Trophoblast cell (in vitro differentiated cells and primary cell): Measurements from ENCODE around the gene GRID1.

Experiments used
- DNase-seq, 2 donors: peaks; one replicate each; pipeline ENCODE4 v3.0.0-alpha.2; 2016
- H2AFZ ChIP-seq: 2 replicates; pipeline ENCODE4 v1.6.1; 2013; ENCODE audit warnings: low read length, moderate library complexity, mild to moderate bottlenecking; ENCODE audit not compliant: insufficient read depth, poor library complexity
- H2AK5ac ChIP-seq: 2 replicates; pipeline ENCODE4 v1.6.1; 2013; ENCODE audit warnings: mild to moderate bottlenecking, low read length
- H2BK120ac ChIP-seq: 2 replicates; pipeline ENCODE4 v1.6.1; 2013; ENCODE audit warnings: low read length, mild to moderate bottlenecking, moderate library complexity; ENCODE audit not compliant: insufficient read depth, poor library complexity
- H2BK12ac ChIP-seq: 2 replicates; pipeline ENCODE4 v1.6.1; 2013; ENCODE audit warnings: mild to moderate bottlenecking, low read length, moderate library complexity
- H2BK5ac ChIP-seq: 2 replicates; pipeline ENCODE4 v1.6.1; 2013; ENCODE audit warnings: low read length, low read depth, moderate library complexity, mild to moderate bottlenecking; ENCODE audit not compliant: poor library complexity
- H3K14ac ChIP-seq: 2 replicates; pipeline ENCODE4 v1.6.1; 2013; ENCODE audit warnings: mild to moderate bottlenecking, low read length
- H3K18ac ChIP-seq: 2 replicates; pipeline ENCODE4 v1.6.1; 2013; ENCODE audit warnings: mild to moderate bottlenecking, low read length
- H3K23ac ChIP-seq: 2 replicates; pipeline ENCODE4 v1.6.1; 2013; ENCODE audit warnings: low read length
- H3K27ac ChIP-seq: 2 replicates; pipeline ENCODE4 v1.5.1; 2013; ENCODE audit warnings: low read depth, mild to moderate bottlenecking, inconsistent platforms, low read length, moderate library complexity
- H3K27me3 ChIP-seq: 2 replicates; pipeline ENCODE4 v1.6.1; 2013; ENCODE audit warnings: inconsistent platforms, mild to moderate bottlenecking, low read length, moderate library complexity; ENCODE audit not compliant: insufficient read depth
- H3K36me3 ChIP-seq, 2 experiments: 1 replicate in 1 of 2; 2 replicates in 1 of 2; pipeline ENCODE4 v1.6.1; 2013; ENCODE audit warnings: low read length in 2 of 2, mild to moderate bottlenecking in 2 of 2, moderate library complexity in 1 of 2; ENCODE audit not compliant: insufficient read depth in 2 of 2, control insufficient read depth in 1 of 2
- H3K4ac ChIP-seq: 2 replicates; pipeline ENCODE4 v1.6.1; 2013; ENCODE audit warnings: low read depth, mild to moderate bottlenecking, low read length, moderate library complexity
- H3K4me1 ChIP-seq, 2 experiments: 1 replicate in 1 of 2; 2 replicates in 1 of 2; pipeline ENCODE4 v1.6.1; 2013; ENCODE audit warnings: low read length in 2 of 2, mild to moderate bottlenecking in 2 of 2, moderate library complexity in 1 of 2; ENCODE audit not compliant: insufficient read depth in 2 of 2, control insufficient read depth in 1 of 2
- H3K4me2 ChIP-seq: 2 replicates; pipeline ENCODE4 v1.6.1; 2013; ENCODE audit warnings: inconsistent platforms, mild to moderate bottlenecking, low read length, moderate library complexity
- H3K4me3 ChIP-seq: 2 replicates; pipeline ENCODE4 v1.5.1; 2013; ENCODE audit warnings: mild to moderate bottlenecking, low read depth, low read length, inconsistent platforms
- H3K79me1 ChIP-seq: one replicate; pipeline ENCODE4 v1.6.1; 2013; ENCODE audit warnings: low read length
- H3K79me2 ChIP-seq: 2 replicates; pipeline ENCODE4 v1.6.1; 2013; ENCODE audit warnings: low read length, mild to moderate bottlenecking; ENCODE audit not compliant: control insufficient read depth, insufficient read depth, poor library complexity
- H3K9ac ChIP-seq: 2 replicates; pipeline ENCODE4 v1.6.1; 2013; ENCODE audit warnings: mild to moderate bottlenecking, low read length
- H3K9me3 ChIP-seq: 2 replicates; pipeline ENCODE4 v1.6.1; 2013; ENCODE audit warnings: low read depth, mild to moderate bottlenecking, control low read depth, inconsistent platforms, low read length; ENCODE audit not compliant: insufficient read depth
- H4K12ac ChIP-seq: 2 replicates; pipeline ENCODE4 v1.6.1; 2013; ENCODE audit warnings: low read depth, mild to moderate bottlenecking, low read length, moderate library complexity
- H4K8ac ChIP-seq: 2 replicates; pipeline ENCODE4 v1.6.1; 2013; ENCODE audit warnings: low read depth, mild to moderate bottlenecking, low read length, moderate library complexity
- H4K91ac ChIP-seq: one replicate; pipeline ENCODE4 v1.6.1; 2013; ENCODE audit warnings: low read depth, mild to moderate bottlenecking, low read length, moderate library complexity
- WGBS: extraction: QIAGEN DNeasy Blood & Tissue Kit; methylation state at CpG from one replicate; pipeline ENCODE4 v1.1.7; 2013; ENCODE audit warnings: missing lambda C conversion rate; ENCODE audit not compliant: insufficient read length, insufficient coverage; ENCODE audit errors: extremely low coverage; 5-methylcytosine and 5-hydroxymethylcytosine counted together

GRID1 gene

GRCh38 chr10:86403183-86403797 is 36.7 kb upstream of the GRID1 start:
- no peak overlapping the region for H4K12ac ChIP-seq
- no CpG with 5 or more reads among the region's 6 CpGs for WGBS

DNA sequence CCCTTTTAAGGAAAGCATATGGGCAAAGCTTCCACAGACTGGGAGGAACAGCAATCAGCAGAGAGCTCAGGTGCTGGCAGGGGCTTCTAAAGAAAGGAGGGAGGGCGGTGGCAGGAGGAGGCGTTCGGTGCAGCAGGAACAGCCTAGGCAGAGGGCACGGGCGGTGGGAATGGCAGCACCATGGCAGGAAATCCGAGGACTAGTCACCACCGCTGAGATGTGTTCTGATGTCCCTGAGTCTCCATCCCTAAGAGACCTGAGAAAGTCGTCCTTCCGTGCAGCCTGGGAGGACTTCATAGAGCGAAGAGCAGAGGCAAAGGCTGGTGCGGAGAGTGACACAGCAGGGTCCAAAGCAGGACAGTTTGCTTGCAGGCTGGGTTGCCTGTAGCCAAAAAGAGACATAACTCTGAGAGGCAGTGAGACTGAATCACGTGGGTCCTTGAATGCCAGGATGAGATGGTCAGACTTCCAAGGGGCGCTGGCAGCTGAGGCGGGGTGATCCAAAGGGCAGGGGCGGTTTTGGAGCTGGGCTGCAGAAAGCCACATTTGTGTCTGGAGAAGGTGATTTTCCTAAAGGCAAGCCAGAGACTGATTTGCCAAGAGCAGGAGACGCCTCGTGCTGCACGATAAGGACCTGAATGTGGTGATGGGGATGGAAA is 35.8 kb upstream of the GRID1 start:
- Histone ChIP-seq H3K79me2 (peaks cover 5% of the 10 kb centered on the region), H3K4me2 (no peak overlapping the region), H2AK5ac (no peak overlapping the region), H3K27ac (no peak overlapping the region), H2AFZ (no peak overlapping the region), H3K36me3 (no peaks in the 10 kb centered on the region), H2BK5ac (no peak overlapping the region), H3K27me3 (peaks cover 28% of the 10 kb centered on the region), H3K4ac (no peak overlapping the region), H4K8ac (no peak overlapping the region), H3K4me3 (no peak overlapping the region), H2BK120ac (no peak overlapping the region), H3K18ac (no peak overlapping the region), H4K12ac (no peak overlapping the region), H3K23ac (no peak overlapping the region), H2BK12ac (no peak overlapping the region), H3K4me1 (peaks cover 6 to 8% of the 10 kb centered on the region in 2 experiments), H3K9ac (no peak overlapping the region), H4K91ac (no peak overlapping the region), H3K14ac (no peak overlapping the region), H3K9me3 (peaks cover 2% of the 10 kb centered on the region), H3K79me1 (peaks cover 6% of the 10 kb centered on the region)
- whole genome bisulfite sequencing = no CpG with 5 or more reads among the region's 18 CpGs
- no peak for DNase-seq

More at GRCh38 chr10:86403183-86403797, 36.7 kb upstream of the GRID1 start:
- H3K9ac ChIP-seq = no peak overlapping the region
- no peak overlapping the region for H2BK12ac ChIP-seq
- DNase-seq = no peak
- H2AK5ac ChIP-seq = no peak overlapping the region
- no peak overlapping the region for H2BK5ac ChIP-seq
- no peak overlapping the region for H3K4me2 ChIP-seq
- peaks cover 6 to 8% of the 10 kb centered on the region in 2 experiments for H3K4me1 ChIP-seq
- H3K36me3 ChIP-seq = no peaks in the 10 kb centered on the region
- H3K4me3 ChIP-seq = no peak overlapping the region
- peaks cover 6% of the 10 kb centered on the region for H3K79me1 ChIP-seq
- no peak overlapping the region for H3K18ac ChIP-seq
- no peak overlapping the region for H4K8ac ChIP-seq
- H3K14ac ChIP-seq = no peak overlapping the region
- no peak overlapping the region for H2AFZ ChIP-seq
- peaks cover 2% of the 10 kb centered on the region for H3K9me3 ChIP-seq
- H3K27me3 ChIP-seq = peaks cover 28% of the 10 kb centered on the region
- no peak overlapping the region for H3K23ac ChIP-seq
- H4K91ac ChIP-seq = no peak overlapping the region
- peaks cover 5% of the 10 kb centered on the region for H3K79me2 ChIP-seq
- H3K27ac ChIP-seq = no peak overlapping the region
- no peak overlapping the region for H2BK120ac ChIP-seq
- H3K4ac ChIP-seq = no peak overlapping the region

DNA sequence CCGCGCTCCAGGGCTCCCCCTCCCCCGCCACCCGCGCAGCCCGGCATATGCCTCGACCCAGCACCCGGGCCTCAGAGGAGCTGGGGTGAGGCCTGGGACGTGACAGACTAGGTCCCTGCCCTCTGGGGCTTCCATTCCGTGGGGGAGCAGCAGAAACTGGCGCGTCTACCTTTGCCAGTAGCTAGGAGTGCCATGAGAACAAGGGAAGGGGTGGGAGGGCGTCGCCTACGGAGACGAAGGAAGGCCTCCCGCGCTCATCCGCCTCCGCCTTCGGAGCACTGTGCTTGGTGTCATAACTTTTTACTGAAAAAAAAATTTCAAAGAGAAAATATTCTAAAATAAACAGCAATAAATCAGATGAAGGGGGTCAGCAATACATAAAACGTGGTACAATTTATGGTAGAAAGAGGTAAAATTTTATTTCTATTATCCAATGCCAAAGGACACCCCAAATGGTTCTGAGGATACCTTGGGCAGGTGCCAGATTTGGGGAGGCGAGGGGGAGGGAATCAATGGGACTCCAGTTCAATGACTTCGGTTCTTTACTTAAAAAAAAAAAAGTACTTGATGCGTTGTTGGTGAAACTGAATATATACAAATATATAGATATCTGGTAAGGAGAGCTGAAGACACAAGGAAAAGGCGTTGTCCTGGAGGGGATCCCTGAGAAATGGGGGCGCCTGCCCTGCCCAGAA is 35.1 kb upstream of the GRID1 start:
- no peak overlapping the region for H2AK5ac ChIP-seq
- H3K4me3 ChIP-seq = peak overlapping the region; percentile 16
- no peaks in the 10 kb centered on the region for H3K36me3 ChIP-seq
- no peak overlapping the region for H2BK5ac ChIP-seq
- no peak overlapping the region for H3K18ac ChIP-seq
- no peak overlapping the region for H3K23ac ChIP-seq
- no peak overlapping the region for H2BK120ac ChIP-seq
- peak in 1 of 2 donors; percentile 16 for DNase-seq
- H3K9ac ChIP-seq = no peak overlapping the region
- peaks cover 6% of the 10 kb centered on the region for H3K79me1 ChIP-seq
- H2BK12ac ChIP-seq = no peak overlapping the region
- H3K4ac ChIP-seq = no peak overlapping the region
- H3K27ac ChIP-seq = no peak overlapping the region
- H4K12ac ChIP-seq = no peak overlapping the region
- peaks cover 6 to 8% of the 10 kb centered on the region in 2 experiments for H3K4me1 ChIP-seq
- no CpG with 5 or more reads among the region's 27 CpGs for WGBS
- peaks cover 2% of the 10 kb centered on the region for H3K9me3 ChIP-seq
- H2AFZ ChIP-seq = peak overlapping the region; percentile 37
- peaks cover 5% of the 10 kb centered on the region for H3K79me2 ChIP-seq
- H3K27me3 ChIP-seq = peaks cover 28% of the 10 kb centered on the region
- no peak overlapping the region for H4K91ac ChIP-seq
- H3K14ac ChIP-seq = no peak overlapping the region
- H4K8ac ChIP-seq = no peak overlapping the region
- H3K4me2 ChIP-seq = peak overlapping the region; percentile 94

DNA sequence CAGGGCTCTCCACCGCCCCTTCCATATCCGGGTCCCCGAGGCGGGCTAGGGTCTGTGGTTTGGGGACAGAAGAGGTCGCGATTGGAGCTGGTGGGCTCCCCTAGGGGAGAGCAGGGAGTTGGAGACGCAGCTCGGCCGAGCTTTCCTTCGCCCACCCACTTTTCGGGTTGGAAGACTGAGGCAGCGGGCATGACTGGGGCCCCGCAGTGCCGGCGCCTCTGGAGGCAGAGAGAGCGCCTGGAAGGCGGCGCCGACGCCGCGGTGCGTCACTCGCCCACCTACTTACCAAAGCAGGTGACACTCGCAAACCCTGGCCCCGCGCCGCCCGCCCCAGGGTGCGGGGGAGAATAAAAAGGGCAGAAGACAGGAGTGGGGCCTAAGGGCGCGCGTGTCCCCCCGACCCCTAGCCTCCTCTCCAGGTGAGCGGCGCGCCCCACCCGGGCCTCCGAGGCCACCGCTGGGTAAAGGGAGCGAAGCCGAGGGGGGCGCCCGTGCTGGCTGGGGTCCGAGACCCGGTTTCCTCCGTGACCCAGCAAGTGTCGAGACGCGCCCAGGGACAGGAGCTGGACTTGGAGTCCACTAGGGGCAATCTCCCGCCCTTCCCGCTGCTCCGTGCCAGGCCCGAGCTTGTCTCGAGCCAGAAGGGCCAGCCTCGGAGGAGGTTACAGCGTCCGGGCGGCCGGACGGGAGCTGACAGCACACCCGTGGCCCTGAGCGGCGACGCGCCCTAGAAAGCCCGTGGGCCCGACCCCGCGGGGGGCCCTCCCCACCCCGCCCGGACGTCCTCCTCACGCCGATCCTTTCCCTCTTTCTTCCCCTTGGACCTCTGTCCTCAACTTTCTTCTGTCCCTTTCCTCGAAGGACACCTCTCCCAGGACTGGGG is 34.4 kb upstream of the GRID1 start:
- Histone ChIP-seq H3K9me3 (peaks cover 2% of the 10 kb centered on the region), H3K18ac (peak overlapping the region; percentile 24), H3K79me1 (peaks cover 6% of the 10 kb centered on the region), H2BK12ac (peak overlapping the region; percentile 0), H3K27me3 (peaks cover 28% of the 10 kb centered on the region), H2AK5ac (no peak overlapping the region), H3K4ac (no peak overlapping the region), H4K12ac (peak overlapping the region; percentile 11), H3K23ac (no peak overlapping the region), H3K9ac (peak overlapping the region; percentile 41), H2BK5ac (no peak overlapping the region), H4K91ac (peak overlapping the region; percentile 20), H3K79me2 (peaks cover 5% of the 10 kb centered on the region), H3K14ac (peak overlapping the region; percentile 42), H3K4me1 (peaks cover 6 to 8% of the 10 kb centered on the region in 2 experiments), H3K4me2 (peak overlapping the region; percentile 94), H2AFZ (peak overlapping the region; percentile 88), H3K27ac (no peak overlapping the region), H2BK120ac (no peak overlapping the region), H3K4me3 (peak overlapping the region; percentile 80), H3K36me3 (no peaks in the 10 kb centered on the region), H4K8ac (peak overlapping the region; percentile 79)
- no CpG with 5 or more reads among the region's 76 CpGs for WGBS
- DNase-seq = peak; percentile 70 to 73
